HepG2 (cell line): ENCODE data around the gene SMARCB1. TPM values are rescaled to one million over a fixed set of nuclear protein-coding genes. Genes with fewer than 3 reads are reported as not detected.

Experiments
- ARID2 ChIP-seq: sonication (generic); formaldehyde crosslinking; IDR thresholded peaks from 2 replicates; pipeline ENCODE4 v1.8.1; 2022; ENCODE audit warnings: mild to moderate bottlenecking, missing genetic modification reagents, borderline replicate concordance
- ATF1 ChIP-seq: IDR thresholded peaks from 2 replicates; pipeline ENCODE4 v1.6.1; 2016; ENCODE audit warnings: mild to moderate bottlenecking, control low read depth
- CBX1 ChIP-seq: IDR thresholded peaks from one replicate; pipeline ENCODE4 v1.6.1; 2016; ENCODE audit warnings: antibody characterized with exemption, low read depth
- FOXP4 ChIP-seq: sonication (generic); formaldehyde crosslinking; IDR thresholded peaks from 2 replicates; pipeline ENCODE4 v1.4.0; 2020; ENCODE audit warnings: missing genetic modification reagents
- HINFP ChIP-seq: sonication (generic); formaldehyde crosslinking; IDR thresholded peaks from 2 replicates; pipeline ENCODE4 v1.4.0; 2020; ENCODE audit warnings: low read depth, mild to moderate bottlenecking, missing genetic modification reagents
- HMG20B ChIP-seq: conservative IDR thresholded peaks from 2 replicates; pipeline ENCODE4 v1.6.1; 2016; ENCODE audit warnings: missing genetic modification reagents, missing compliant biosample characterization
- IKZF4 ChIP-seq: sonication (generic); formaldehyde crosslinking; IDR thresholded peaks from 2 replicates; pipeline ENCODE4 v1.5.1; 2020; ENCODE audit warnings: borderline replicate concordance, mild to moderate bottlenecking, low read depth, missing genetic modification reagents; ENCODE audit errors: not compliant biosample characterization
- MXI1 ChIP-seq: IDR thresholded peaks from 3 replicates; pipeline ENCODE4 v1.6.1; 2012; ENCODE audit warnings: low read depth, low read length, inconsistent platforms, borderline replicate concordance
- POLR2A ChIP-seq, 2 experiments: IDR thresholded peaks; 2 replicates each; pipeline ENCODE4 v1.6.1; 2011; ENCODE audit warnings: low read depth in 2 of 2, low read length in 2 of 2, mild to moderate bottlenecking in 1 of 2, moderate library complexity in 1 of 2; ENCODE audit not compliant: insufficient read depth in 1 of 2
- RARG ChIP-seq: sonication (generic); formaldehyde crosslinking; IDR thresholded peaks from 2 replicates; pipeline ENCODE4 v1.4.0; 2020; ENCODE audit warnings: low read depth, mild to moderate bottlenecking, missing genetic modification reagents
- SMAD3 ChIP-seq: sonication (generic); formaldehyde crosslinking; IDR thresholded peaks from 2 replicates; pipeline ENCODE4 v1.4.0; 2020; ENCODE audit warnings: missing genetic modification reagents
- TRIM24 ChIP-seq: sonication (generic); formaldehyde crosslinking; IDR thresholded peaks from 2 replicates; pipeline ENCODE4 v1.8.0; 2022; ENCODE audit warnings: mild to moderate bottlenecking, missing genetic modification reagents
- ZFY ChIP-seq: sonication (generic); formaldehyde crosslinking; IDR thresholded peaks from 2 replicates; pipeline ENCODE4 v1.4.0; 2020; ENCODE audit warnings: missing genetic modification reagents
- ZNF121 ChIP-seq: sonication (generic); formaldehyde crosslinking; IDR thresholded peaks from 2 replicates; pipeline ENCODE4 v1.5.0; 2020; ENCODE audit warnings: mild to moderate bottlenecking, missing genetic modification reagents
- ZNF230 ChIP-seq: sonication (generic); formaldehyde crosslinking; IDR thresholded peaks from 2 replicates; pipeline ENCODE4 v1.4.0; 2020; ENCODE audit warnings: mild to moderate bottlenecking, missing genetic modification reagents
- ZNF276 ChIP-seq: sonication (generic); formaldehyde crosslinking; IDR thresholded peaks from 2 replicates; pipeline ENCODE4 v1.4.0; 2020; ENCODE audit warnings: mild to moderate bottlenecking, low read depth, missing genetic modification reagents
- ZNF576 ChIP-seq: sonication (generic); formaldehyde crosslinking; IDR thresholded peaks from 2 replicates; pipeline ENCODE4 v1.4.0; 2020; ENCODE audit warnings: mild to moderate bottlenecking, missing genetic modification reagents
- ZNF639 ChIP-seq: conservative IDR thresholded peaks from 2 replicates; pipeline ENCODE4 v1.6.1; 2018; ENCODE audit warnings: missing genetic modification reagents
- ZNF720 ChIP-seq: sonication (generic); formaldehyde crosslinking; IDR thresholded peaks from 2 replicates; pipeline ENCODE4 v1.4.0; 2020; ENCODE audit warnings: missing genetic modification reagents
- ZNF737 ChIP-seq: sonication (generic); formaldehyde crosslinking; IDR thresholded peaks from 2 replicates; pipeline ENCODE4 v1.5.0; 2020; ENCODE audit warnings: missing genetic modification reagents, mild to moderate bottlenecking, borderline replicate concordance
- ZNF766 ChIP-seq: sonication (generic); formaldehyde crosslinking; IDR thresholded peaks from 2 replicates; pipeline ENCODE4 v1.5.0; 2020; ENCODE audit warnings: missing genetic modification reagents, borderline replicate concordance
- ZNF781 ChIP-seq: sonication (generic); formaldehyde crosslinking; IDR thresholded peaks from 2 replicates; pipeline ENCODE4 v1.5.1; 2020; ENCODE audit warnings: borderline replicate concordance, mild to moderate bottlenecking, missing genetic modification reagents; ENCODE audit errors: not compliant biosample characterization
- ZZZ3 ChIP-seq: sonication (generic); formaldehyde crosslinking; IDR thresholded peaks from 2 replicates; pipeline ENCODE4 v1.4.0; 2020; ENCODE audit warnings: missing genetic modification reagents, mild to moderate bottlenecking, borderline replicate concordance
- polyA plus RNA-seq, 8 experiments: library from polyadenylated mRNA; depleted of rRNA in 3 of 8; stranded (reverse) in 7 of 8; unstranded in 1 of 8; fragments of >200 nt; fragmentation: Illumina TruSeq in 4 of 8; extraction: Trizol in 4 of 8; gene quantifications; 2 replicates each; pipeline versions ENCODE4 v1.2.1 to v1.2.3, GENCODE V29; 2011 to 2016; ENCODE audit warnings: low read depth in 4 of 8, missing spikeins in 1 of 8, mixed read lengths in 1 of 8; ENCODE audit not compliant: insufficient read depth in 1 of 8
- total RNA-seq, 5 experiments: library from RNA; depleted of rRNA; stranded (reverse); fragments of >200 nt; fragmentation: Illumina TruSeq; extraction: Trizol; gene quantifications; 2 replicates each; pipeline ENCODE4 v1.2.3, GENCODE V29; 2016; ENCODE audit warnings: low read depth in 1 of 5

SMARCB1 gene
- total and polyA plus RNA-seq, 2 of the 13 experiments (the other 11 are each of a cell fraction or from before 2014, with no cell fraction given): 74.0 to 166 TPM

- TF ChIP-seq ZNF230 (CRISPR knock-in tag) (no peak), ZZZ3 (CRISPR knock-in tag) (no peak), ZNF276 (CRISPR knock-in tag) (0 out of 2 replicates have a peak, but pooled peaks have one; percentile 7), HMG20B (CRISPR knock-in tag) (no peak), ATF1 (no peak), MXI1 (peak; percentile 69; the same call in 1 of the 3 replicates), ZNF766 (CRISPR knock-in tag) (no peak), ZNF781 (CRISPR knock-in tag) (no peak), IKZF4 (CRISPR knock-in tag) (no peak), RARG (CRISPR knock-in tag) (no peak), ZNF639 (CRISPR knock-in tag) (no peak), ARID2 (CRISPR knock-in tag) (no peak), FOXP4 (CRISPR knock-in tag) (no peak), ZNF121 (CRISPR knock-in tag) (no peak), CBX1 (no peak), ZFY (CRISPR knock-in tag) (peak; percentile 83), TRIM24 (no peak), SMAD3 (CRISPR knock-in tag) (no peak), ZNF720 (CRISPR knock-in tag) (no peak), HINFP (CRISPR knock-in tag) (no peak), POLR2A (IDR thresholded peaks at IDR 0.05; ENCODE audit: insufficient read depth in 1 of 2, low read depth in 2 of 2, low read length in 2 of 2) (peak in 1 of 2 experiments; percentile 46; a peak in 1 of 4 replicates), ZNF576 (CRISPR knock-in tag) (no peak), ZNF737 (no peak)
Observed at GRCh38 chr22:23750714-23751440, 35.9 kb upstream of the SMARCB1 start, which contains the start of gene ZNF70 (continued).
